Ishikawa (cell line): Measurements from ENCODE around the gene DMWD.

Experiments
- CEBPB ChIP-seq: IDR thresholded peaks from 2 replicates; pipeline ENCODE4 v1.6.1; 2012
- CREB1 ChIP-seq: IDR thresholded peaks from 2 replicates; pipeline ENCODE4 v1.6.1; 2012; ENCODE audit warnings: low read depth
- EGR1 ChIP-seq: IDR thresholded peaks from 2 replicates; pipeline ENCODE4 v1.6.1; 2012
- EP300 ChIP-seq: IDR thresholded peaks from 2 replicates; pipeline ENCODE4 v1.6.1; 2012; ENCODE audit warnings: borderline replicate concordance
- FOXM1 ChIP-seq: IDR thresholded peaks from 2 replicates; pipeline ENCODE4 v1.6.1; 2012; ENCODE audit warnings: low read depth, borderline replicate concordance
- MAX ChIP-seq: IDR thresholded peaks from 2 replicates; pipeline ENCODE4 v1.6.1; 2012
- NFIC ChIP-seq: IDR thresholded peaks from 2 replicates; pipeline ENCODE4 v1.6.1; 2012
- RAD21 ChIP-seq: IDR thresholded peaks from 2 replicates; pipeline ENCODE4 v1.6.1; 2012; ENCODE audit warnings: low read depth
- REST ChIP-seq: IDR thresholded peaks from 2 replicates; pipeline ENCODE4 v1.6.1; 2012; ENCODE audit warnings: low read depth, mild to moderate bottlenecking
- TAF1 ChIP-seq: IDR thresholded peaks from 2 replicates; pipeline ENCODE4 v1.6.1; 2012; ENCODE audit warnings: low read depth, mild to moderate bottlenecking
- TCF12 ChIP-seq: IDR thresholded peaks from 2 replicates; pipeline ENCODE4 v1.6.1; 2012; ENCODE audit warnings: low read depth
- TEAD4 ChIP-seq: IDR thresholded peaks from 2 replicates; pipeline ENCODE4 v1.6.1; 2012
- USF1 ChIP-seq: IDR thresholded peaks from 2 replicates; pipeline ENCODE4 v1.6.1; 2012
- YY1 ChIP-seq: IDR thresholded peaks from 2 replicates; pipeline ENCODE4 v1.6.1; 2012; ENCODE audit warnings: low read depth
- ZBTB7A ChIP-seq: IDR thresholded peaks from 2 replicates; pipeline ENCODE4 v1.6.1; 2012; ENCODE audit warnings: low read depth

DMWD gene

GRCh38 chr19:45745606-45746005, 47.0 kb downstream of the DMWD start:
- TF ChIP-seq TEAD4 = no peak
- TF ChIP-seq MAX = no peak
- TF ChIP-seq REST = no peak
- no peak for TF ChIP-seq RAD21
- no peak for TF ChIP-seq TCF12
- TF ChIP-seq CEBPB = no peak
- no peak for TF ChIP-seq EGR1
- TF ChIP-seq TAF1 = no peak
- no peak for TF ChIP-seq FOXM1
- no peak for TF ChIP-seq EP300
- no peak for TF ChIP-seq CREB1
- TF ChIP-seq ZBTB7A = no peak
- TF ChIP-seq NFIC = no peak
- no peak for TF ChIP-seq USF1
- TF ChIP-seq YY1 = no peak

GRCh38 chr19:45742969-45743368, 49.7 kb downstream of the DMWD start:
- TF ChIP-seq TAF1 (no peak), ZBTB7A (no peak), EGR1 (no peak), FOXM1 (no peak), CEBPB (no peak), TEAD4 (no peak), USF1 (no peak), EP300 (no peak), RAD21 (no peak), YY1 (no peak), MAX (no peak), TCF12 (no peak), NFIC (no peak), CREB1 (no peak), REST (no peak)

GRCh38 chr19:45739498-45740439, 52.9 kb downstream of the DMWD start:
- TF ChIP-seq RAD21 = no peak
- no peak for TF ChIP-seq MAX
- no peak for TF ChIP-seq EGR1
- TF ChIP-seq EP300 = no peak
- TF ChIP-seq ZBTB7A = no peak
- TF ChIP-seq FOXM1 = no peak
- TF ChIP-seq CEBPB = no peak
- TF ChIP-seq REST = no peak
- no peak for TF ChIP-seq TAF1
- no peak for TF ChIP-seq TEAD4
- TF ChIP-seq YY1 = no peak
- no peak for TF ChIP-seq USF1
